OCI-M1 (cell line): Measurements from ENCODE around the gene CTRB2.

Experiments used
- DNase-seq: peaks from one replicate; lab custom pipeline; 2025; lab: John Stamatoyannopoulos, UW

CTRB2 gene

GRCh38 chr16:75206749-75207451 is at the start of gene CTRB2:
Gene CTRB2 (minus strand): TSS chr16:75207161. CDS start chr16:75207141, 20 bp downstream.
- no peak for DNase-seq

GRCh38 chr16:75256059-75256571 is 49.2 kb upstream of the CTRB2 start:
- DNase-seq: no peak

- no peak for DNase-seq
These were observed 47.4 kb upstream of the CTRB2 start for GRCh38 chr16:75254359-75254837.

- DNase-seq: no peak
These were observed 46.3 kb upstream of the CTRB2 start for GRCh38 chr16:75252946-75253911.

GRCh38 chr16:75252049-75252864 is 45.3 kb upstream of the CTRB2 start:
- no peak for DNase-seq

GRCh38 chr16:75251280-75252048 is 44.5 kb upstream of the CTRB2 start, which contains the start of gene BCAR1:
Gene BCAR1 (minus strand): TSS chr16:75251624. CDS start chr16:75251482, 142 bp downstream.
- peak; percentile 78 for DNase-seq

GRCh38 chr16:75250809-75251279 is 43.9 kb upstream of the CTRB2 start:
- DNase-seq: peak; percentile 38

GRCh38 chr16:75250089-75250808 is 43.3 kb upstream of the CTRB2 start:
- peak; percentile 22 for DNase-seq

- DNase-seq: no peak
These were observed 42.5 kb upstream of the CTRB2 start for GRCh38 chr16:75249441-75249840.

GRCh38 chr16:75248536-75249380 is 41.8 kb upstream of the CTRB2 start:
- DNase-seq: no peak

- no peak for DNase-seq
These were observed 41.2 kb upstream of the CTRB2 start for GRCh38 chr16:75248142-75248535.

GRCh38 chr16:75247249-75247648 is 40.3 kb upstream of the CTRB2 start:
- no peak for DNase-seq

GRCh38 chr16:75246504-75247205 is 39.7 kb upstream of the CTRB2 start:
- DNase-seq: no peak

- no peak for DNase-seq
These were observed 38.1 kb upstream of the CTRB2 start for GRCh38 chr16:75244844-75245758.

- DNase-seq: peak; percentile 17
These were observed 37.4 kb upstream of the CTRB2 start for GRCh38 chr16:75244225-75244809.

GRCh38 chr16:75243667-75244224 is 36.8 kb upstream of the CTRB2 start:
- DNase-seq: no peak
